ENCODE measurements around the gene SCN4B. TPM values are rescaled to one million over a fixed set of nuclear protein-coding genes. Genes with fewer than 3 reads are reported as not detected.

The SCN4B gene
- total RNA-seq, 1 experiment from 2014 or later: not detected

DNA sequence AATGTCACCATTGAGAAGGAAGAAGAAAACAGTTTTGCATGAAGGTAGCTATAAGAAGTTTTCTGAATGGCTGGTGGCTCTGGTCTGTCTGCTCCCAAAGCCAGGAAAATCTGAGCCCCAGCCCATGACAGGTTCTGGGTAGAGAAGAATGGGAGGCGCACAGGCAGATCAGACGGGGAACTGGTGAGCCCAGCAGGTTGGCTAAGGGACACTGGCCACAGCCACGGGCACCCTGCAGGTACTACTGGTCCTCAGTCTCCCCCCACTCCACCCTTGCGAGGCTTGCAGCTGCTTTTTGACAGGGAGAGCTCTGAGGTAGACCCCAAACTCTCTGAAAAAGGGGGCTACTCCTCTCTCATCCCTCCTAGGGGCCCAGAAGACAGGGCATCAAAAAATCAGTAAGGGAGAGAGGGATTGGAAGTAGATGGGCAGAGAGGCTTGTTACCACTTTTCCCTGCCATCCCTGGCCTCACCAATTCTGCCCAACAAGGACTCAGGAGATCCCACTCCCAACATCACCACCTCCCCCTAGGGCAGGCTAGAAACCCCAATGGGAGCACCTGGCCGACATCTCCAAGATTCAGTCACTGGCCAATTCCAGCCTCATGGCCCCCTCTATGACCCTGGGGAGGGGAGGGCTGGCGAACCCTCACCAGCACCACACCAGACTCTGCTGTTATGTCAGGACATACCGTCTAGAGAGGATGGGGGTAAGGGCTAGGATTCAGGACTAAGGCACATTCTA lies 17.4 kb downstream of the SCN4B start:
- Histone ChIP-seq H3K27ac (no peak overlapping the region), H3K4me2 (no peak overlapping the region), H3K9me2 (ENCODE audit: insufficient read depth) (no peaks in the 10 kb centered on the region), H3K4me3 (no peak overlapping the region), H4K20me1 (ENCODE audit: insufficient read depth) (no peaks in the 10 kb centered on the region), H3K9me3 (ENCODE audit: insufficient read depth, low read depth) (no peaks in the 10 kb centered on the region), H3F3A (ENCODE audit: insufficient read depth, low read depth) (no peaks in the 10 kb centered on the region), H3K27me3 (ENCODE audit: insufficient read depth, low read depth) (peaks cover 2% of the 10 kb centered on the region; the same call in 1 of the 2 replicates), H3K4me1 (replicated peaks; ENCODE audit: insufficient read depth) (peaks cover 6% of the 10 kb centered on the region; the same call in 1 of the 2 replicates), H3K36me3 (ENCODE audit: low read depth) (no peaks in the 10 kb centered on the region), H3K79me2 (ENCODE audit: low read depth) (no peaks in the 10 kb centered on the region), H2AFZ (no peak overlapping the region)
- BruUV-seq (replicated peaks): no TSS peak
- ChIA-PET POLR2A (ENCODE audit: unreplicated experiment) (no interaction called here), CTCF (no interaction called here)
- DNase-seq: no peak
- intact Hi-C loops (cut with micrococcal nuclease; ENCODE audit: unreplicated experiment): no loop called here
- TF ChIP-seq, protein P1, sequence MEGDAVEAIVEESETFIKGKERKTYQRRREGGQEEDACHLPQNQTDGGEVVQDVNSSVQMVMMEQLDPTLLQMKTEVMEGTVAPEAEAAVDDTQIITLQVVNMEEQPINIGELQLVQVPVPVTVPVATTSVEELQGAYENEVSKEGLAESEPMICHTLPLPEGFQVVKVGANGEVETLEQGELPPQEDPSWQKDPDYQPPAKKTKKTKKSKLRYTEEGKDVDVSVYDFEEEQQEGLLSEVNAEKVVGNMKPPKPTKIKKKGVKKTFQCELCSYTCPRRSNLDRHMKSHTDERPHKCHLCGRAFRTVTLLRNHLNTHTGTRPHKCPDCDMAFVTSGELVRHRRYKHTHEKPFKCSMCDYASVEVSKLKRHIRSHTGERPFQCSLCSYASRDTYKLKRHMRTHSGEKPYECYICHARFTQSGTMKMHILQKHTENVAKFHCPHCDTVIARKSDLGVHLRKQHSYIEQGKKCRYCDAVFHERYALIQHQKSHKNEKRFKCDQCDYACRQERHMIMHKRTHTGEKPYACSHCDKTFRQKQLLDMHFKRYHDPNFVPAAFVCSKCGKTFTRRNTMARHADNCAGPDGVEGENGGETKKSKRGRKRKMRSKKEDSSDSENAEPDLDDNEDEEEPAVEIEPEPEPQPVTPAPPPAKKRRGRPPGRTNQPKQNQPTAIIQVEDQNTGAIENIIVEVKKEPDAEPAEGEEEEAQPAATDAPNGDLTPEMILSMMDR (conservative IDR thresholded peaks at IDR 0.05): no peak
- TF ChIP-seq EZH2 (IDR thresholded peaks at IDR 0.05; ENCODE audit: low read depth): no peak

DNA sequence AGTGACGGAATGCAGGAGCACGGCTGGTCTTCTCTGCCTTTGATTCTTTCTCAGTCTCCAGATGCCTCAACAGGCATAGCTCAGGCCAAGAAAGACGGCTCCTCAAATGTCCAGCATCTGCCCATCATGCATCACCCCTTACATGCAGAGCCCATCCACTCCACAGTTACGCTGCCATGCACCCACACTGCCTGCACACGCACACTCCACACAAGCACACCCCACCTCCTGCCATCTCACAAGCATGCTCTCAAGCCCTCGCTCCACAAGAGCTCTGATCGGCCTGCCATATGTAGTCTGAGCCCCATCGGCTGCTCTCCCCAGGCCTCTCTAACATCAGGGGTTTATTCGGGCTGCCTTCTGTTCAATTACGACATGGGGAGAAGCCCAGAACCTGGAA lies 18.8 kb downstream of the SCN4B start:
- no peak for DNase-seq
- ChIA-PET POLR2A (ENCODE audit: unreplicated experiment) (interaction anchor here (0.6 kb wide), 1 partner anchor 293 kb away, joined by 4 read pairs; no protein-coding TSS in a partner anchor), CTCF (no interaction called here)
- Histone ChIP-seq H3K4me1 (replicated peaks; ENCODE audit: insufficient read depth) (peaks cover 20% of the 10 kb centered on the region), H3K27ac (no peak overlapping the region), H3K36me3 (ENCODE audit: low read depth) (no peaks in the 10 kb centered on the region), H3K27me3 (ENCODE audit: insufficient read depth, low read depth) (no peaks in the 10 kb centered on the region), H3K4me3 (no peak overlapping the region), H2AFZ (no peak overlapping the region), H3K79me2 (ENCODE audit: low read depth) (no peaks in the 10 kb centered on the region), H4K20me1 (ENCODE audit: insufficient read depth) (no peaks in the 10 kb centered on the region), H3K9me2 (ENCODE audit: insufficient read depth) (no peaks in the 10 kb centered on the region), H3K4me2 (no peak overlapping the region), H3F3A (ENCODE audit: insufficient read depth, low read depth) (no peaks in the 10 kb centered on the region; the same call in 1 of the 2 replicates), H3K9me3 (ENCODE audit: insufficient read depth, low read depth) (no peaks in the 10 kb centered on the region)
- TF ChIP-seq, protein P1 (conservative IDR thresholded peaks at IDR 0.05): no peak
- TF ChIP-seq EZH2 (IDR thresholded peaks at IDR 0.05; ENCODE audit: low read depth): no peak
- no TSS peak for BruUV-seq (replicated peaks)
- intact Hi-C loops (cut with micrococcal nuclease; ENCODE audit: unreplicated experiment): loop anchor here (5.0 kb wide), 1 partner anchor 77 kb away; no protein-coding TSS in a partner anchor

DNA sequence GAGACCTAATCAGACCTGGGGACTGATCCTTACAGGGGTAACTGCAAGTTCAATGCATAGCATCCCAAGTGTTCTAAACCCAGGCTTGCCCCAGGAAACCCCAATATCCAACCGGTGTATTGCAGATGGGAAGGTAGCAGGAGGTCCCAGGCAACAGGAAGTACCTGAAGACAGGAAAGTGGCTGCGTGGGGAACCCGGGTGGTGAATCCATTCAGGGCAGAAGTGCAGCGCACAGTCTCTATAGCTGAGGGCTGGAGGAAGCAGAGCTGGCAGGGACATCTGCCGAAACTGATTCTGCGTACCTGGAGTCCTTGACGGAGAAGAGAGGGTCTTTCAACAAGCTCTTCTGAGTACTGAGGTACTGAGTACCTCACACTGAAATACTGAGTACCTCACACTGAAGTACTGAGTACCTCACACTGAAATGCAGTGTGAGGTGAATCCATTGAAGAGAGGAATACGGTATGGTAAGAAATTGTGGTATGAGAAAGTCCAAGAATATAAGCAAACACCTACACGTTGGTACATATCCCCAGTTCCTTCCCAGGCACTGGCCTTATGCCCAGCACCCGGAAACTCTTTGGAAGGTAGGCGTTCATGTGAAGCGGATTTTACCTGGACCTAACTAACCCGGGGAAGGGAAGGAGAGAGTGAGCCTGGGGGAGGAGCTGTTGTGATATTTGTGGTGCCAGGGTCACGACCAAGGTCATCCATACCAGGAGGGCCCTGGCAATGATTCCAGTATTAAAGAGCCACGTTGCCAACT lies 20.1 kb downstream of the SCN4B start:
- Histone ChIP-seq H3K4me2 (no peak overlapping the region), H2AFZ (no peak overlapping the region), H3K9me3 (ENCODE audit: insufficient read depth, low read depth) (no peaks in the 10 kb centered on the region), H4K20me1 (ENCODE audit: insufficient read depth) (no peaks in the 10 kb centered on the region), H3K4me1 (replicated peaks; ENCODE audit: insufficient read depth) (peaks cover 21% of the 10 kb centered on the region), H3K27me3 (ENCODE audit: insufficient read depth, low read depth) (no peaks in the 10 kb centered on the region), H3K4me3 (no peak overlapping the region), H3K36me3 (ENCODE audit: low read depth) (no peaks in the 10 kb centered on the region), H3K79me2 (ENCODE audit: low read depth) (no peaks in the 10 kb centered on the region), H3K27ac (no peak overlapping the region), H3F3A (ENCODE audit: insufficient read depth, low read depth) (no peaks in the 10 kb centered on the region; the same call in 1 of the 2 replicates), H3K9me2 (ENCODE audit: insufficient read depth) (no peaks in the 10 kb centered on the region)
- CTCF ChIA-PET: no interaction called here
- no peak for DNase-seq
- TF ChIP-seq, protein P1 (conservative IDR thresholded peaks at IDR 0.05): no peak
- TF ChIP-seq EZH2 (IDR thresholded peaks at IDR 0.05; ENCODE audit: low read depth): no peak
- POLR2A ChIA-PET (ENCODE audit: unreplicated experiment): no interaction called here
- intact Hi-C loops (cut with micrococcal nuclease; ENCODE audit: unreplicated experiment): loop anchor here (5.0 kb wide), 1 partner anchor 75 kb away; no protein-coding TSS in a partner anchor
- no TSS peak for BruUV-seq (replicated peaks)

Data from PC-9 (cell line).